Adrenal gland (tissue), 5 donors: Measurements from ENCODE around the gene EPHA10.

ENCODE experiments used
- POLR2A ChIP-seq, 2 donors: fragments of 450-650 bp; IDR thresholded peaks; one replicate each; pipeline ENCODE4 v1.6.1; 2017; ENCODE audit warnings: antibody characterized with exemption in 2 of 2, mild to moderate bottlenecking in 2 of 2, moderate library complexity in 1 of 2
- TF ChIP-seq, protein P1 (sequence below), 6 experiments: fragments of 450-650 bp in 4 of 6; fragments of 200-600 bp in 2 of 6; sonication (generic) in 1 of 6; IDR thresholded peaks; 1 replicate in 5 of 6; 2 replicates in 1 of 6; pipeline versions ENCODE4 v1.5.1 to v1.8.0; 2016 to 2021; ENCODE audit warnings: antibody characterized with exemption in 6 of 6, mild to moderate bottlenecking in 2 of 6, moderate library complexity in 1 of 6
- donor health status: DM: no; HTN: no; CAD: no.

DNA sequence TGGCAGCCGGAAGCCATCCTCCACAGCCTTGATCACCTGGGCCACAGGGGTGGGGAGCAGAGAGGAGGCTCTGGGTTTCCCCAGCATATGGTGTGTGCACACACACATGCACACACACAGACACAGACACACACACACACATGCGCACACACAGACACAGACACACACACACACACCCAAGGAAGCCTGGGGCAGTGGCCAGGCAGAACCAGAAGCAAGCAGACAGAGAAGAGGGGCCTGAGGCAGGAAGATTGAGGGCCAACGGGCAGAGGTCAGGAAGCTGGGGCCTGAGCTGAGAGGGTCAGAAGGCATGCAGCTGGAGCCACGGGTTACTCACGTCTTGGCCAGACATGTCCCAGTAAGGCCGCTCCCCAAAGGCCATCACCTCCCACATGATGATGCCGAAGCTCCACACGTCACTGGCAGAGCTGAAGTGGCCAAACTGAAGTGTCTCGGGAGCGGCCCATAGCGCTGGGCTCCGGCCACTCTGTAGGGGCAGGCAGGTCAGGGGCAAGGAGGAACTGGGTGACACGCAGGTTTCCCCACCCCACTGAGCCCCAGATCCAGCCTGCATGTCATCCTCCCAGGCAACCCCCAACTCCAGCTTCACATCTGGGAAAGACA lies 45.2 kb downstream of the EPHA10 start:
- TF ChIP-seq, protein P1, sequence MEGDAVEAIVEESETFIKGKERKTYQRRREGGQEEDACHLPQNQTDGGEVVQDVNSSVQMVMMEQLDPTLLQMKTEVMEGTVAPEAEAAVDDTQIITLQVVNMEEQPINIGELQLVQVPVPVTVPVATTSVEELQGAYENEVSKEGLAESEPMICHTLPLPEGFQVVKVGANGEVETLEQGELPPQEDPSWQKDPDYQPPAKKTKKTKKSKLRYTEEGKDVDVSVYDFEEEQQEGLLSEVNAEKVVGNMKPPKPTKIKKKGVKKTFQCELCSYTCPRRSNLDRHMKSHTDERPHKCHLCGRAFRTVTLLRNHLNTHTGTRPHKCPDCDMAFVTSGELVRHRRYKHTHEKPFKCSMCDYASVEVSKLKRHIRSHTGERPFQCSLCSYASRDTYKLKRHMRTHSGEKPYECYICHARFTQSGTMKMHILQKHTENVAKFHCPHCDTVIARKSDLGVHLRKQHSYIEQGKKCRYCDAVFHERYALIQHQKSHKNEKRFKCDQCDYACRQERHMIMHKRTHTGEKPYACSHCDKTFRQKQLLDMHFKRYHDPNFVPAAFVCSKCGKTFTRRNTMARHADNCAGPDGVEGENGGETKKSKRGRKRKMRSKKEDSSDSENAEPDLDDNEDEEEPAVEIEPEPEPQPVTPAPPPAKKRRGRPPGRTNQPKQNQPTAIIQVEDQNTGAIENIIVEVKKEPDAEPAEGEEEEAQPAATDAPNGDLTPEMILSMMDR (IDR thresholded peaks at IDR 0.05), result no peak
- no peak for TF ChIP-seq POLR2A (IDR thresholded peaks at IDR 0.05)
